K562 (cell line): ENCODE measurements around the gene SMIM29. TPM values are rescaled to one million over a fixed set of nuclear protein-coding genes. Genes with fewer than 3 reads are reported as not detected.

ENCODE experiments used
- ATAC-seq: fragments of 200-7000 bp; cut with Tn5 transposase; 3 replicates; pipeline ENCODE4 v1.9.1; 2020; ENCODE audit warnings: moderate library complexity
- BruUV-seq: library from RNA; stranded (reverse); fragments of 400-500 nt; replicated peaks from 2 replicates; lab custom pipeline; 2021; lab: Mats Ljungman, UMichigan
- CTCF ChIA-PET: fragments of 300-600 bp; formaldehyde crosslinking; extraction: SDS; loops from one replicate; lab custom pipeline; 2021; ENCODE audit warnings: low intra/inter-chr PET ratio; lab: Yijun Ruan, JAX
- POLR2A ChIA-PET: fragments of 300-600, 350-650 bp; sonication (Branson Sonifier 250); formaldehyde crosslinking; extraction: SDS; loops from one replicate; lab custom pipeline; 2021; ENCODE audit warnings: antibody characterized with exemption, inconsistent platforms; lab: Yijun Ruan, JAX
- DNase-seq, 4 experiments: peaks; one replicate each; pipeline versions ENCODE4 v3.0.0 to v3.0.0-alpha.2; 2011 to 2018; ENCODE audit warnings: low spot score in 3 of 4, mixed read lengths in 3 of 4; ENCODE audit errors: extremely low read depth in 1 of 4
- FAIRE-seq: peaks from 2 replicates; lab custom pipeline; 2011; peaks lifted over from hg19 to GRCh38; lab: Jason Lieb, UNC
- H2AFZ ChIP-seq: 2 replicates; pipeline ENCODE4 v1.6.0; 2011; ENCODE audit warnings: low read depth, low read length, control low read depth, inconsistent platforms
- H3K27ac ChIP-seq: fragments of 200-600 bp; 3 replicates; pipeline ENCODE4 v1.8.0; 2011; ENCODE audit warnings: low read depth, mild to moderate bottlenecking, control low read depth, inconsistent platforms, low read length, moderate library complexity, mixed read lengths; ENCODE audit errors: extremely low read depth
- H3K27me3 ChIP-seq, 2 experiments: fragments of 300-600 bp in 1 of 2; 2 replicates in 1 of 2; 3 replicates in 1 of 2; pipeline versions ENCODE4 v1.6.0 to v1.8.0; 2011; ENCODE audit warnings: inconsistent platforms in 2 of 2, low read length in 2 of 2, mild to moderate bottlenecking in 1 of 2, mixed read lengths in 1 of 2, moderate library complexity in 1 of 2; ENCODE audit not compliant: control insufficient read depth in 2 of 2, insufficient read depth in 2 of 2
- H3K36me3 ChIP-seq: fragments of 300-600 bp; 3 replicates; pipeline ENCODE4 v1.8.0; 2011; ENCODE audit warnings: mild to moderate bottlenecking, low read length, inconsistent platforms; ENCODE audit not compliant: control insufficient read depth, insufficient read depth
- H3K4me1 ChIP-seq, 2 experiments: fragments of 200-600 bp in 1 of 2; replicated peaks in 1 of 2; 2 replicates in 1 of 2; 3 replicates in 1 of 2; pipeline versions ENCODE4 v1.5.1 to v1.8.0; 2011; ENCODE audit warnings: inconsistent platforms in 2 of 2, low read length in 2 of 2, mild to moderate bottlenecking in 1 of 2, mixed read lengths in 1 of 2, moderate library complexity in 1 of 2; ENCODE audit not compliant: control insufficient read depth in 2 of 2, insufficient read depth in 2 of 2
- H3K4me2 ChIP-seq: 2 replicates; pipeline ENCODE4 v1.6.1; 2011; ENCODE audit warnings: low read length, control low read depth, inconsistent platforms, mixed read lengths; ENCODE audit not compliant: insufficient read depth
- H3K4me3 ChIP-seq: fragments of 200-600 bp; sonication (generic), shearing (Covaris generic); 2 replicates; pipeline ENCODE4 v1.5.1; 2016; ENCODE audit warnings: control low read depth, inconsistent platforms
- H3K79me2 ChIP-seq: fragments of 200-600 bp; 3 replicates; pipeline ENCODE4 v1.8.0; 2011; ENCODE audit warnings: low read length, inconsistent platforms; ENCODE audit not compliant: control insufficient read depth, insufficient read depth
- H3K9ac ChIP-seq, 2 experiments: 2 replicates each; pipeline versions ENCODE4 v1.6.0 to v1.6.1; 2011; ENCODE audit warnings: low read depth in 2 of 2, low read length in 2 of 2, control low read depth in 1 of 2, inconsistent platforms in 1 of 2, mild to moderate bottlenecking in 1 of 2, mixed read lengths in 1 of 2; ENCODE audit not compliant: insufficient read depth in 1 of 2
- H3K9me1 ChIP-seq: one replicate; pipeline ENCODE4 v1.6.0; 2011; ENCODE audit warnings: inconsistent platforms, mild to moderate bottlenecking, low read length, moderate library complexity; ENCODE audit not compliant: control insufficient read depth, insufficient read depth
- H3K9me3 ChIP-seq: replicated peaks from 2 replicates; pipeline ENCODE4 v1.5.1; 2011; ENCODE audit warnings: low read depth, low read length, inconsistent platforms; ENCODE audit not compliant: control insufficient read depth, insufficient read depth
- H4K20me1 ChIP-seq: replicated peaks from 2 replicates; pipeline ENCODE4 v1.6.1; 2011; ENCODE audit warnings: low read length, inconsistent platforms, mixed read lengths; ENCODE audit not compliant: control insufficient read depth, insufficient read depth
- BHLHE40 ChIP-seq: IDR thresholded peaks from 2 replicates; pipeline ENCODE4 v1.6.1; 2011; ENCODE audit warnings: low read length, improper control_type of control experiment
- EP400 ChIP-seq: fragments of 450-650 bp; IDR thresholded peaks from 2 replicates; pipeline ENCODE4 v1.6.1; 2017; ENCODE audit warnings: antibody characterized with exemption, mild to moderate bottlenecking, moderate library complexity
- ETV5 ChIP-seq: sonication (generic); formaldehyde crosslinking; IDR thresholded peaks from 2 replicates; pipeline ENCODE4 v1.4.0; 2020; ENCODE audit warnings: low read depth, mild to moderate bottlenecking, missing genetic modification reagents
- ETV6 ChIP-seq, 3 experiments: fragments of 150-350 bp in 1 of 3; sonication (generic) in 1 of 3; formaldehyde crosslinking in 1 of 3; IDR thresholded peaks; 2 replicates each; pipeline versions ENCODE4 v1.6.1 to v1.8.0; 2014 to 2022; ENCODE audit warnings: borderline replicate concordance in 2 of 3, low read depth in 2 of 3, antibody characterized with exemption in 1 of 3, low read length in 1 of 3, mild to moderate bottlenecking in 1 of 3, missing genetic modification reagents in 1 of 3
- GTF3C2 ChIP-seq: IDR thresholded peaks from 3 replicates; pipeline ENCODE4 v1.6.1; 2011; ENCODE audit warnings: borderline replicate concordance, mild to moderate bottlenecking, moderate library complexity; ENCODE audit not compliant: insufficient read length; ENCODE audit errors: extremely low read depth
- HCFC1 ChIP-seq: IDR thresholded peaks from 2 replicates; pipeline ENCODE4 v1.6.1; 2012; ENCODE audit warnings: low read depth, low read length, improper control_type of control experiment
- HES1 ChIP-seq: fragments of 450-650 bp; IDR thresholded peaks from 2 replicates; pipeline ENCODE4 v1.6.1; 2016; ENCODE audit warnings: low read depth, mild to moderate bottlenecking, moderate library complexity
- LCOR ChIP-seq: sonication (generic); formaldehyde crosslinking; IDR thresholded peaks from 2 replicates; pipeline ENCODE4 v1.8.0; 2022; ENCODE audit warnings: mild to moderate bottlenecking, missing genetic modification reagents
- MED1 ChIP-seq: sonication (generic); formaldehyde crosslinking; IDR thresholded peaks from 2 replicates; pipeline ENCODE4 v1.8.1; 2023; ENCODE audit warnings: missing genetic modification reagents, borderline replicate concordance
- PHF20 ChIP-seq: fragments of 450-650 bp; IDR thresholded peaks from 2 replicates; pipeline ENCODE4 v1.6.1; 2018; ENCODE audit not compliant: partially characterized antibody
- PKNOX1 ChIP-seq: fragments of 450-650 bp; IDR thresholded peaks from 2 replicates; pipeline ENCODE4 v1.6.1; 2016
- PURB ChIP-seq: sonication (generic); formaldehyde crosslinking; IDR thresholded peaks from 2 replicates; pipeline ENCODE4 v1.9.0; 2021; ENCODE audit warnings: low read depth, mild to moderate bottlenecking, missing genetic modification reagents
- RBM14 ChIP-seq: fragments of 200-400 bp; formaldehyde crosslinking; IDR thresholded peaks from 2 replicates; pipeline ENCODE4 v1.6.1; 2018; ENCODE audit warnings: low read depth, mild to moderate bottlenecking, low read length, moderate library complexity, borderline replicate concordance; ENCODE audit not compliant: insufficient read depth
- SAP30 ChIP-seq: fragments of 200-600 bp; sonication (generic); IDR thresholded peaks from 2 replicates; pipeline ENCODE4 v1.6.1; 2012; ENCODE audit warnings: borderline replicate concordance, low read depth, mild to moderate bottlenecking, moderate library complexity, low read length, control low read depth, inconsistent platforms; ENCODE audit not compliant: insufficient read depth, poor library complexity, severe bottlenecking
- TEAD2 ChIP-seq: fragments of 450-650 bp; IDR thresholded peaks from 2 replicates; pipeline ENCODE4 v1.6.1; 2016; ENCODE audit warnings: missing genetic modification characterization, control low read depth, missing compliant biosample characterization
- TRIM28 ChIP-seq: fragments of 450-650 bp; IDR thresholded peaks from 2 replicates; pipeline ENCODE4 v1.6.1; 2017
- ZNF584 ChIP-seq: fragments of 200-800 bp; sonication (Bioruptor generic); IDR thresholded peaks from 2 replicates; pipeline ENCODE4 v1.6.1; 2016; ENCODE audit warnings: low read depth, mild to moderate bottlenecking, missing genetic modification characterization, missing compliant biosample characterization
- WGBS: fragments of 100-300 bp; shearing (Covaris generic); methylation state at CpG from one replicate; pipeline ENCODE4 v1.1.6; 2016; ENCODE audit warnings: low coverage, mixed read lengths; ENCODE audit not compliant: insufficient coverage; ENCODE audit errors: missing lambda C conversion rate; 5-methylcytosine and 5-hydroxymethylcytosine counted together
- in situ Hi-C: fragments of 300-500 bp; cut with MboI; formaldehyde crosslinking; loops from 4 replicates; pipeline ENCODE4 v1.15.0; 2018; ENCODE audit warnings: inconsistent platforms, mixed read lengths
- intact Hi-C: fragments of 100-400 bp; cut with micrococcal nuclease; formaldehyde crosslinking; loops from 2 replicates; pipeline ENCODE4 v1.14.2; 2022
- polyA plus RNA-seq, 8 experiments: library from polyadenylated mRNA; depleted of rRNA in 4 of 8; stranded (reverse) in 5 of 8; unstranded in 3 of 8; fragments of >200 nt; fragmentation: Nextera tagmentation in 2 of 8; fragmentation: Illumina TruSeq in 1 of 8; extraction: Ambion mirVana in 2 of 8; extraction: Trizol in 1 of 8; gene quantifications; 2 replicates each; pipeline versions ENCODE4 v1.2.1 to v1.2.3, GENCODE V29; 2011 to 2014; ENCODE audit warnings: inconsistent platforms in 1 of 8, missing spikeins in 1 of 8
- total RNA-seq, 7 experiments: library from RNA; depleted of rRNA in 6 of 7; stranded (reverse); fragments of >200 nt in 6 of 7; fragmentation: Illumina TruSeq in 2 of 7; extraction: Trizol in 2 of 7; gene quantifications; 2 replicates each; pipeline versions ENCODE4 v1.2.1 to v1.2.3, GENCODE V29; 2011 to 2021; ENCODE audit warnings: low replicate concordance in 1 of 7

The SMIM29 gene
- total and polyA plus RNA-seq, 9 of the 15 experiments (the other 6 are each of a cell fraction or from before 2014, with no cell fraction given): 6.5 to 36.7 (median 20.9) TPM

GRCh38 chr6:34260576-34261267 is 11.9 kb upstream of the SMIM29 start:
- H3K36me3 ChIP-seq: no peaks in the 10 kb centered on the region
- H3K9me1 ChIP-seq: no peaks in the 10 kb centered on the region
- H3K4me1 ChIP-seq: no peaks in the 10 kb centered on the region; a peak in 1 of 5 replicates
- H4K20me1 ChIP-seq: no peaks in the 10 kb centered on the region
- H3K4me3 ChIP-seq: no peak overlapping the region
- CTCF ChIA-PET: no interaction called here
- intact Hi-C loops (no loop called here), in situ Hi-C loops (no loop called here)
- BruUV-seq: no TSS peak
- 62% methylated on average over 17 of the region's 17 CpGs for WGBS
- TF ChIP-seq RBM14 (no peak), TRIM28 (no peak), LCOR (CRISPR knock-in tag) (no peak), HCFC1 (no peak), GTF3C2 (no peak), EP400 (no peak), SAP30 (no peak), MED1 (CRISPR knock-in tag) (no peak), PKNOX1 (no peak), ETV5 (no peak), HES1 (no peak), TEAD2 (tag) (no peak), PHF20 (no peak), PURB (CRISPR knock-in tag) (no peak), BHLHE40 (no peak), ETV6 (IDR thresholded peaks at IDR 0.05; ENCODE audit: borderline replicate concordance in 1 of 2, low read depth in 2 of 2, low read length in 1 of 2) (no peak), ETV6 (CRISPR knock-in tag; IDR thresholded peaks at IDR 0.05; ENCODE audit: borderline replicate concordance) (no peak), ZNF584 (CRISPR knock-in tag) (no peak)
- no peak for FAIRE-seq
- no peak overlapping the region for H3K4me2 ChIP-seq
- no peaks in the 10 kb centered on the region for H3K27me3 ChIP-seq
- no peak overlapping the region for H3K27ac ChIP-seq
- peaks cover 12% of the 10 kb centered on the region for H3K9me3 ChIP-seq
- DNase-seq: no peak
- no peaks in the 10 kb centered on the region for H3K79me2 ChIP-seq
- ATAC-seq: no peak
- H3K9ac ChIP-seq: no peak overlapping the region
- POLR2A ChIA-PET: interaction anchor here (0.6 kb wide), 1 partner anchor 47 kb away, joined by 3 read pairs; no protein-coding TSS in a partner anchor
- H2AFZ ChIP-seq: no peak overlapping the region
